GM12878 (cell line): ENCODE measurements around the gene VSTM2L. TPM values are rescaled to one million over a fixed set of nuclear protein-coding genes. Genes with fewer than 3 reads are reported as not detected.

Source experiments
- ATAC-seq: fragments of 200-7000 bp; cut with Tn5 transposase; 3 replicates; pipeline ENCODE4 v1.9.1; 2020; ENCODE audit warnings: mild to moderate bottlenecking, moderate library complexity
- BruUV-seq: library from RNA; stranded (reverse); fragments of 400-500 nt; replicated peaks from 2 replicates; lab custom pipeline; 2021; lab: Mats Ljungman, UMichigan
- CTCF ChIA-PET: fragments of 300-600 bp; sonication (Branson Sonifier 250); formaldehyde crosslinking; extraction: SDS; loops from one replicate; lab custom pipeline; 2021; ENCODE audit warnings: inconsistent platforms; lab: Yijun Ruan, JAX
- POLR2A ChIA-PET: fragments of 350-600 bp; formaldehyde crosslinking; extraction: SDS; loops from one replicate; lab custom pipeline; 2021; ENCODE audit warnings: inconsistent platforms; lab: Charles Lee
- RAD21 ChIA-PET: fragments of 300-600 bp; sonication (Branson Sonifier 250); formaldehyde crosslinking; loops from one replicate; lab custom pipeline; 2023; ENCODE audit warnings: antibody characterized with exemption; ENCODE audit not compliant: unreplicated experiment; lab: Charles Lee
- SMC1A ChIA-PET: fragments of 300-600 bp; sonication (Branson Sonifier 250); formaldehyde crosslinking; loops from one replicate; lab custom pipeline; 2023; ENCODE audit not compliant: unreplicated experiment, uncharacterized antibody; lab: Charles Lee
- DNase-seq: peaks from one replicate; pipeline ENCODE4 v3.0.0-alpha.2; 2011; ENCODE audit warnings: low read depth, low spot score
- FAIRE-seq: peaks from 3 replicates; lab custom pipeline; 2011; peaks lifted over from hg19 to GRCh38; lab: Jason Lieb, UNC
- H2AFZ ChIP-seq: 2 replicates; pipeline ENCODE4 v1.6.0; 2011; ENCODE audit warnings: low read depth, low read length, control low read depth; ENCODE audit not compliant: control insufficient read depth
- H3K27ac ChIP-seq: 2 replicates; pipeline ENCODE4 v1.5.1; 2011; ENCODE audit warnings: control low read depth; ENCODE audit not compliant: control insufficient read depth, insufficient read depth
- H3K27me3 ChIP-seq, 2 experiments: replicated peaks in 1 of 2; 2 replicates each; pipeline versions ENCODE4 v1.6.0 to v1.6.1; 2011; ENCODE audit warnings: low read length in 1 of 2; ENCODE audit not compliant: control insufficient read depth in 2 of 2, insufficient read depth in 2 of 2
- H3K36me3 ChIP-seq, 2 experiments: 2 replicates each; pipeline ENCODE4 v1.5.1; 2011; ENCODE audit warnings: low read length in 1 of 2; ENCODE audit not compliant: control insufficient read depth in 2 of 2, insufficient read depth in 2 of 2
- H3K4me1 ChIP-seq: 2 replicates; pipeline ENCODE4 v1.6.1; 2011; ENCODE audit warnings: mild to moderate bottlenecking, low read length, moderate library complexity, mixed read lengths; ENCODE audit not compliant: control insufficient read depth, insufficient read depth
- H3K4me2 ChIP-seq: 2 replicates; pipeline ENCODE4 v1.6.0; 2011; ENCODE audit warnings: control low read depth; ENCODE audit not compliant: control insufficient read depth, insufficient read depth
- H3K4me3 ChIP-seq: fragments of 200-600 bp; sonication (generic); 2 replicates; pipeline ENCODE4 v1.5.1; 2016
- H3K79me2 ChIP-seq: 2 replicates; pipeline ENCODE4 v1.6.0; 2011; ENCODE audit warnings: low read length; ENCODE audit not compliant: control insufficient read depth, insufficient read depth
- H3K9ac ChIP-seq: 2 replicates; pipeline ENCODE4 v1.8.0; 2011; ENCODE audit warnings: low read length, control low read depth, mixed read lengths; ENCODE audit not compliant: control insufficient read depth, insufficient read depth
- H3K9me3 ChIP-seq: replicated peaks from 3 replicates; pipeline ENCODE4 v1.5.1; 2011; ENCODE audit warnings: mild to moderate bottlenecking, low read length; ENCODE audit not compliant: control insufficient read depth, insufficient read depth
- H4K20me1 ChIP-seq: 2 replicates; pipeline ENCODE4 v1.6.0; 2011; ENCODE audit not compliant: control insufficient read depth, insufficient read depth
- ATF7 ChIP-seq: fragments of 450-650 bp; IDR thresholded peaks from 2 replicates; pipeline ENCODE4 v1.6.1; 2016; ENCODE audit warnings: low read depth, mild to moderate bottlenecking
- EED ChIP-seq: sonication (generic); IDR thresholded peaks from 2 replicates; pipeline ENCODE4 v1.6.1; 2016; ENCODE audit warnings: antibody characterized with exemption, low read depth
- ESRRA ChIP-seq: IDR thresholded peaks from 2 replicates; pipeline ENCODE4 v1.6.1; 2012; ENCODE audit warnings: mild to moderate bottlenecking, low read length, improper control_type of control experiment
- FOXK2 ChIP-seq: fragments of 450-650 bp; IDR thresholded peaks from 2 replicates; pipeline ENCODE4 v1.6.1; 2017; ENCODE audit warnings: mild to moderate bottlenecking, moderate library complexity
- FOXM1 ChIP-seq: IDR thresholded peaks from 2 replicates; pipeline ENCODE4 v1.6.1; 2012; ENCODE audit warnings: low read depth, mild to moderate bottlenecking, inconsistent platforms, low read length, moderate library complexity
- KLF5 ChIP-seq: fragments of 450-650 bp; IDR thresholded peaks from 2 replicates; pipeline ENCODE4 v1.6.1; 2014; ENCODE audit warnings: mild to moderate bottlenecking; ENCODE audit not compliant: partially characterized antibody
- NR2F1 ChIP-seq: fragments of 450-650 bp; conservative IDR thresholded peaks from 2 replicates; pipeline ENCODE4 v1.6.1; 2017; ENCODE audit warnings: mild to moderate bottlenecking
- POLR2A ChIP-seq: IDR thresholded peaks from 2 replicates; pipeline ENCODE4 v1.6.1; 2011; ENCODE audit warnings: low read depth, mild to moderate bottlenecking, low read length
- SPI1 ChIP-seq: IDR thresholded peaks from 2 replicates; pipeline ENCODE4 v1.6.1; 2011; ENCODE audit warnings: low read depth, mild to moderate bottlenecking, low read length, moderate library complexity, borderline replicate concordance; ENCODE audit not compliant: insufficient read depth
- SUZ12 ChIP-seq: fragments of 200-600 bp; sonication (generic); IDR thresholded peaks from one replicate; pipeline ENCODE4 v1.6.1; 2018; ENCODE audit warnings: antibody characterized with exemption, mild to moderate bottlenecking; ENCODE audit not compliant: unreplicated experiment
- WRNIP1 ChIP-seq: IDR thresholded peaks from 2 replicates; pipeline ENCODE4 v1.6.1; 2011; ENCODE audit warnings: low read depth, low read length, improper control_type of control experiment, borderline replicate concordance
- ZNF24 ChIP-seq: fragments of 450-650 bp; IDR thresholded peaks from 2 replicates; pipeline ENCODE4 v1.6.1; 2017; ENCODE audit warnings: antibody characterized with exemption, mild to moderate bottlenecking
- ZNF622 ChIP-seq: fragments of 450-650 bp; IDR thresholded peaks from 2 replicates; pipeline ENCODE4 v1.6.1; 2017; ENCODE audit warnings: mild to moderate bottlenecking, inconsistent platforms
- WGBS: methylation state at CpG from one replicate; pipeline ENCODE4 v1.1.6; 2016; ENCODE audit warnings: low lambda C conversion rate; ENCODE audit not compliant: insufficient replicate concordance, insufficient coverage; ENCODE audit errors: missing lambda C conversion rate; 5-methylcytosine and 5-hydroxymethylcytosine counted together
- in situ Hi-C: fragments of 300-500 bp; cut with MboI; formaldehyde crosslinking; loops from 9 replicates; pipeline ENCODE4 v1.14.3; 2018; ENCODE audit warnings: mixed read lengths
- intact Hi-C: fragments of 100-400 bp; cut with micrococcal nuclease; formaldehyde crosslinking; loops from one replicate; pipeline ENCODE4 v1.14.2; 2022; ENCODE audit not compliant: unreplicated experiment
- polyA plus RNA-seq, 11 experiments: library from polyadenylated mRNA; depleted of rRNA in 4 of 11; unstranded in 6 of 11; stranded (reverse) in 5 of 11; fragments of >200 nt; fragmentation: Nextera tagmentation in 4 of 11; fragmentation: Illumina TruSeq in 1 of 11; extraction: Ambion mirVana in 4 of 11; extraction: Trizol in 1 of 11; gene quantifications; 1 replicate in 1 of 11; 2 replicates in 10 of 11; pipeline versions ENCODE4 v1.2.1 to v1.2.3, GENCODE V29; 2011 to 2016; ENCODE audit warnings: inconsistent platforms in 2 of 11, missing spikeins in 2 of 11, low read depth in 1 of 11
- total RNA-seq, 4 experiments: library from RNA; depleted of rRNA in 3 of 4; stranded (reverse); fragments of >200 nt in 3 of 4; fragmentation: Illumina TruSeq in 1 of 4; extraction: Trizol in 1 of 4; gene quantifications; 2 replicates each; pipeline versions ENCODE4 v1.2.1 to v1.2.3, GENCODE V29; 2013 to 2021
- TF ChIP-seq, protein P1 (sequence below): fragments of 450-650 bp; IDR thresholded peaks from 2 replicates; pipeline ENCODE4 v1.6.1; 2017; ENCODE audit warnings: mild to moderate bottlenecking
- TF ChIP-seq, protein P2 (sequence below): IDR thresholded peaks from 2 replicates; pipeline ENCODE4 v1.6.1; 2011; ENCODE audit warnings: low read depth, low read length, improper control_type of control experiment, borderline replicate concordance

The VSTM2L gene
- total and polyA plus RNA-seq, 10 of the 15 experiments (the other 5 are each of a cell fraction or from before 2014, with no cell fraction given) = 0.05 to 1.5 (median 0.63) TPM; not detected in 2

DNA sequence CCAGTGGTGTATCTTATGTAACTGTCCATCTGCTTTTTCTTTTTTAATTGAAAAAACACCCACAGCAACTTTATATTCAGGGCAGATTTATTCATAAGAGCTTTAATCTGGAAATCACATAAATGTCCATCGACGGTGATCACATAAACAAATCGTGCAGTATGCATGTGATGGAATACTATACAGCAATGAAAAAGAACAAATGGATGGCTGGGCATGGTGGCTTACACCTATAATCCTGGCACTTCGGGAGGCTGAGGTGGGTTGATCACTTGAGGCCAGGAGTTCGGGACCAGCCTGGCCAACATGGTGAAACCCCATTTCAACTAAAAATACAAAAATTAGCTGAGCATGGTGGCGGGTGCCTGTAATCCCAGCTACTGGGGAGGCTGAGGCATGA, 39.1 kb downstream of the VSTM2L start:
- Histone ChIP-seq H3K79me2 (no peaks in the 10 kb centered on the region), H3K4me2 (no peak overlapping the region), H3K9me3 (no peaks in the 10 kb centered on the region), H3K27me3 (no peaks in the 10 kb centered on the region; a peak in 1 of 4 replicates), H3K4me3 (no peak overlapping the region), H4K20me1 (no peaks in the 10 kb centered on the region), H3K4me1 (no peaks in the 10 kb centered on the region), H3K27ac (no peak overlapping the region), H2AFZ (no peak overlapping the region), H3K9ac (no peak overlapping the region), H3K36me3 (no peaks in the 10 kb centered on the region)
- RAD21 ChIA-PET = no interaction called here
- in situ Hi-C loops (no loop called here), intact Hi-C loops (no loop called here)
- TF ChIP-seq EED (no peak), WRNIP1 (no peak), NR2F1 (no peak), ZNF24 (no peak), KLF5 (no peak), FOXM1 (no peak), SPI1 (no peak), ZNF622 (no peak), ATF7 (no peak), FOXK2 (no peak), SUZ12 (no peak), POLR2A (no peak), ESRRA (no peak)
- TF ChIP-seq, protein P1, sequence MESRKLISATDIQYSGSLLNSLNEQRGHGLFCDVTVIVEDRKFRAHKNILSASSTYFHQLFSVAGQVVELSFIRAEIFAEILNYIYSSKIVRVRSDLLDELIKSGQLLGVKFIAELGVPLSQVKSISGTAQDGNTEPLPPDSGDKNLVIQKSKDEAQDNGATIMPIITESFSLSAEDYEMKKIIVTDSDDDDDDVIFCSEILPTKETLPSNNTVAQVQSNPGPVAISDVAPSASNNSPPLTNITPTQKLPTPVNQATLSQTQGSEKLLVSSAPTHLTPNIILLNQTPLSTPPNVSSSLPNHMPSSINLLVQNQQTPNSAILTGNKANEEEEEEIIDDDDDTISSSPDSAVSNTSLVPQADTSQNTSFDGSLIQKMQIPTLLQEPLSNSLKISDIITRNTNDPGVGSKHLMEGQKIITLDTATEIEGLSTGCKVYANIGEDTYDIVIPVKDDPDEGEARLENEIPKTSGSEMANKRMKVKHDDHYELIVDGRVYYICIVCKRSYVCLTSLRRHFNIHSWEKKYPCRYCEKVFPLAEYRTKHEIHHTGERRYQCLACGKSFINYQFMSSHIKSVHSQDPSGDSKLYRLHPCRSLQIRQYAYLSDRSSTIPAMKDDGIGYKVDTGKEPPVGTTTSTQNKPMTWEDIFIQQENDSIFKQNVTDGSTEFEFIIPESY = no peak
- TF ChIP-seq, protein P2, sequence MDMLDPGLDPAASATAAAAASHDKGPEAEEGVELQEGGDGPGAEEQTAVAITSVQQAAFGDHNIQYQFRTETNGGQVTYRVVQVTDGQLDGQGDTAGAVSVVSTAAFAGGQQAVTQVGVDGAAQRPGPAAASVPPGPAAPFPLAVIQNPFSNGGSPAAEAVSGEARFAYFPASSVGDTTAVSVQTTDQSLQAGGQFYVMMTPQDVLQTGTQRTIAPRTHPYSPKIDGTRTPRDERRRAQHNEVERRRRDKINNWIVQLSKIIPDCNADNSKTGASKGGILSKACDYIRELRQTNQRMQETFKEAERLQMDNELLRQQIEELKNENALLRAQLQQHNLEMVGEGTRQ = no peak
- 71% methylated on average over 6 of the region's 6 CpGs for WGBS
- no peak for DNase-seq
- FAIRE-seq = no peak
- CTCF ChIA-PET = no interaction called here
- POLR2A ChIA-PET = no interaction called here
- BruUV-seq = no TSS peak
- ATAC-seq = no peak
- SMC1A ChIA-PET = no interaction called here
